Natural killer cell (primary cell): Measurements from ENCODE around the gene STX16. TPM values are rescaled to one million over a fixed set of nuclear protein-coding genes. Genes with fewer than 3 reads are reported as not detected.

Experiments
- ATAC-seq, 3 donors: fragments of 150-1000 bp in 2 of 3; fragments of 200-7000 bp in 1 of 3; cut with Tn5 transposase; 1 replicate in 1 of 3; 2 replicates in 2 of 3; pipeline ENCODE4 v1.10.0; 2021; ENCODE audit warnings: mild to moderate bottlenecking in 2 of 3, moderate library complexity in 2 of 3
- DNase-seq, 2 donors: peaks; one replicate each; pipeline versions ENCODE4 v3.0.0 to v3.0.0-alpha.2; 2013 to 2021; ENCODE audit warnings: mixed read lengths in 1 of 2
- H3K27ac ChIP-seq: one replicate; pipeline ENCODE4 v1.5.1; 2013; ENCODE audit warnings: mild to moderate bottlenecking, low read length
- H3K27me3 ChIP-seq: one replicate; pipeline ENCODE4 v1.6.1; 2013; ENCODE audit warnings: low read length; ENCODE audit not compliant: control insufficient read depth, insufficient read depth
- H3K36me3 ChIP-seq: one replicate; pipeline ENCODE4 v1.6.1; 2013; ENCODE audit warnings: low read length; ENCODE audit not compliant: control insufficient read depth, insufficient read depth
- H3K4me1 ChIP-seq: one replicate; pipeline ENCODE4 v1.6.1; 2013; ENCODE audit warnings: low read length; ENCODE audit not compliant: control insufficient read depth, insufficient read depth
- H3K4me3 ChIP-seq: one replicate; pipeline ENCODE4 v1.5.1; 2013; ENCODE audit warnings: low read length
- H3K9me3 ChIP-seq: one replicate; pipeline ENCODE4 v1.6.1; 2013; ENCODE audit warnings: low read length; ENCODE audit not compliant: control insufficient read depth, insufficient read depth
- H3K27ac Mint-ChIP-seq, 2 donors: one replicate each; pipeline ENCODE4 v1.8.0; 2022; ENCODE audit warnings: mild to moderate bottlenecking in 2 of 2, mixed read lengths in 2 of 2, moderate library complexity in 1 of 2
- H3K27me3 Mint-ChIP-seq, 2 donors: one replicate each; pipeline ENCODE4 v1.8.0; 2022; ENCODE audit warnings: low read depth in 2 of 2, mixed read lengths in 2 of 2
- H3K36me3 Mint-ChIP-seq: one replicate; pipeline ENCODE4 v1.8.0; 2022; ENCODE audit warnings: mixed read lengths
- H3K4me1 Mint-ChIP-seq, 2 donors: one replicate each; pipeline ENCODE4 v1.8.0; 2022; ENCODE audit warnings: mixed read lengths in 2 of 2
- H3K4me3 Mint-ChIP-seq: one replicate; pipeline ENCODE4 v1.8.0; 2022; ENCODE audit warnings: mild to moderate bottlenecking, moderate library complexity, mixed read lengths
- H3K9me3 Mint-ChIP-seq, 2 donors: one replicate each; pipeline ENCODE4 v1.8.0; 2022; ENCODE audit warnings: mixed read lengths in 2 of 2
- WGBS: methylation state at CpG from one replicate; pipeline ENCODE4 v1.1.7; 2013; ENCODE audit warnings: missing lambda C conversion rate; ENCODE audit not compliant: insufficient coverage; 5-methylcytosine and 5-hydroxymethylcytosine counted together
- intact Hi-C: fragments of 100-400 bp; cut with micrococcal nuclease; formaldehyde crosslinking; loops from one replicate; pipeline ENCODE4 v1.14.2; 2022
- total RNA-seq, 4 donors: library from RNA; stranded (reverse); fragments of 120-200 nt in 1 of 4; gene quantifications; one replicate each; pipeline versions ENCODE4 v1.2.3 to v1.2.4, GENCODE V29; 2013 to 2022
- TF ChIP-seq, protein P1 (sequence below): fragments of 200-600 bp; IDR thresholded peaks from one replicate; pipeline ENCODE4 v1.8.0; 2022; ENCODE audit warnings: antibody characterized with exemption

Gene STX16
- total RNA-seq, 3 donors from 2014 or later (not counting 1 experiment from before 2014, with no cell fraction given) = 136 to 146 (median 143) TPM

DNA sequence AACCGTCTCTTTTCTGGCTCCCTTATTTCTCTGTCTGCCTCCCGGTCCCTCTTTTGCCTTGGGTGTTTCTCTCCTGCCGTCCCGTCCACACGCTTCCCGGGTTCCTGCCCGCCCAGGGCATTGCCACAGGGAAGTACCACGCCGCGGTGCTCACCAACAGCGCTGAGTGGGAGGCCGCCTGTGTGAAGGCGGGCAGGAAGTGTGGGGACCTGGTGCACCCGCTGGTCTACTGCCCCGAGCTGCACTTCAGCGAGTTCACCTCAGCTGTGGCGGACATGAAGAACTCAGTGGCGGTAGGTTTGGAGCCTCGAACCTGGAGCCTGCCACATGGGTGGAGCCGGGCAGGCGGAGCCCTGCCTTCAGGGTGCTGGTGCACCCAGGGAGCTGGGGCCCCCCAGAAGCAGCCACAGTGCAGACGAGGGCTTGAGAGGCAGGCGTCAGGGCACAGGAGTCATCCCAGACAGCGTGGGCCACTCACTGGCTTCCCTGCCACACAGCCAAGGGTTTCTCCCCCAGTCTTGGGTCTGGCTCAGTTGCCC lies 62.8 kb downstream of the STX16 start:
- DNase-seq (peak in 1 of 2 donors; percentile 6), ATAC-seq (no peak)
- Histone ChIP-seq H3K9me3 (no peaks in the 10 kb centered on the region), H3K4me1 (no peaks in the 10 kb centered on the region), H3K4me3 (no peak overlapping the region), H3K27me3 (no peaks in the 10 kb centered on the region), H3K36me3 (no peaks in the 10 kb centered on the region), H3K27ac (no peak overlapping the region)
- intact Hi-C loops = no loop called here
- Mint-ChIP-seq H3K27ac (no peak overlapping the region), H3K9me3 (no peaks in the 10 kb centered on the region), H3K4me3 (no peak overlapping the region), H3K4me1 (no peaks in the 10 kb centered on the region), H3K27me3 (no peaks in the 10 kb centered on the region), H3K36me3 (no peaks in the 10 kb centered on the region)
- TF ChIP-seq, protein P1, sequence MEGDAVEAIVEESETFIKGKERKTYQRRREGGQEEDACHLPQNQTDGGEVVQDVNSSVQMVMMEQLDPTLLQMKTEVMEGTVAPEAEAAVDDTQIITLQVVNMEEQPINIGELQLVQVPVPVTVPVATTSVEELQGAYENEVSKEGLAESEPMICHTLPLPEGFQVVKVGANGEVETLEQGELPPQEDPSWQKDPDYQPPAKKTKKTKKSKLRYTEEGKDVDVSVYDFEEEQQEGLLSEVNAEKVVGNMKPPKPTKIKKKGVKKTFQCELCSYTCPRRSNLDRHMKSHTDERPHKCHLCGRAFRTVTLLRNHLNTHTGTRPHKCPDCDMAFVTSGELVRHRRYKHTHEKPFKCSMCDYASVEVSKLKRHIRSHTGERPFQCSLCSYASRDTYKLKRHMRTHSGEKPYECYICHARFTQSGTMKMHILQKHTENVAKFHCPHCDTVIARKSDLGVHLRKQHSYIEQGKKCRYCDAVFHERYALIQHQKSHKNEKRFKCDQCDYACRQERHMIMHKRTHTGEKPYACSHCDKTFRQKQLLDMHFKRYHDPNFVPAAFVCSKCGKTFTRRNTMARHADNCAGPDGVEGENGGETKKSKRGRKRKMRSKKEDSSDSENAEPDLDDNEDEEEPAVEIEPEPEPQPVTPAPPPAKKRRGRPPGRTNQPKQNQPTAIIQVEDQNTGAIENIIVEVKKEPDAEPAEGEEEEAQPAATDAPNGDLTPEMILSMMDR = no peak
- WGBS = 91% methylated on average over 24 of the region's 24 CpGs

DNA sequence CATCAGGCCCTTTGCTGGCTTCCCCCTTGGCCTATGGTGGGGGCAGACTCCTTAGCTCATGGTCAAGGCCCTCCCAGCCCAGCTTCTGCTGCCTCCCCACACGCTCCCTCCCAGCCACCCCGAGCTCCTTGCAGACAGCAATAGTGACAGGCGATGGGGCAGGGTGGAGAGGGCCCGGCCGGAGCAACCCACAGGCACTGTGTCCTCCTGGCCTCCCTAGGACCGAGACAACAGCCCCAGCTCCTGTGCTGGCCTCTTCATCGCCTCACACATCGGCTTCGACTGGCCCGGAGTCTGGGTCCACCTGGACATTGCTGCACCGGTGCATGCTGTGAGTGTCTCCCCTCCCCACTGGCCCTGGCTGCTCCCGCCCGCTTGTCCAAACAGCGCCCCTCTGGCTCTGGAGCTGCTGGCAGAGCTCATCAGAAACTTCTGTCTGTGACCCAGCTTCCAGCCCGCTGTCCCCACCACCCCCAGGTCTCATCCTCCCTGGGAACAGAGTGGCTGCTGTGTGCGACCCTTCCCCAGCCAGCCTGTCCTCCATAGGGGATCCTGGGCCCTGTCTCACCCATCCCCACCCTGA lies 63.3 kb downstream of the STX16 start:
- Mint-ChIP-seq H3K36me3 (no peaks in the 10 kb centered on the region), H3K27me3 (no peaks in the 10 kb centered on the region), H3K4me3 (no peak overlapping the region), H3K4me1 (no peaks in the 10 kb centered on the region), H3K9me3 (no peaks in the 10 kb centered on the region), H3K27ac (no peak overlapping the region)
- intact Hi-C loops = no loop called here
- Histone ChIP-seq H3K9me3 (no peaks in the 10 kb centered on the region), H3K27ac (no peak overlapping the region), H3K27me3 (no peaks in the 10 kb centered on the region), H3K36me3 (no peaks in the 10 kb centered on the region), H3K4me3 (no peak overlapping the region), H3K4me1 (no peaks in the 10 kb centered on the region)
- TF ChIP-seq, protein P1 = no peak
- ATAC-seq = no peak
- peak in 1 of 2 donors; percentile 11 for DNase-seq
- WGBS = 95% methylated on average over 16 of the region's 16 CpGs

DNA sequence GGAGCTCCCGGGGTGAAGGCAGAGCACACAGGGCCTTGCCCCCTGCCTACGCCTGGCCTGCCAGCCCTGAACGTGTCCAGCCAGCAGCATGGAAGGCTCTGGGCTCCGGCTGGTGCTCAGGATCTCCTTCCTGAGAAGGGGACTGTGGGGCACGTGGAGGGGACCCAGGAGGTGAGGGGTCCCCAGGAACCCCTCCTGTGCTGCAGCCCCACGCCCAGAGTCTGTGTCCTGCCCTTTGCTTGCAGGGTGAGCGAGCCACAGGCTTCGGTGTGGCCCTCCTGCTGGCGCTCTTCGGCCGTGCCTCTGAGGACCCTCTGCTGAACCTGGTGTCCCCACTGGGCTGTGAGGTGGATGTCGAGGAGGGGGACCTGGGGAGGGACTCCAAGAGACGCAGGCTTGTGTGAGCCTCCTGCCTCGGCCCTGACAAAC lies 63.9 kb downstream of the STX16 start:
- no peak overlapping the region for H3K27ac Mint-ChIP-seq
- 93% methylated on average over 14 of the region's 14 CpGs for WGBS
- H3K4me1 Mint-ChIP-seq = no peaks in the 10 kb centered on the region
- intact Hi-C loops = no loop called here
- H3K9me3 ChIP-seq = no peaks in the 10 kb centered on the region
- no peak overlapping the region for H3K27ac ChIP-seq
- no peak overlapping the region for H3K4me3 Mint-ChIP-seq
- no peaks in the 10 kb centered on the region for H3K27me3 Mint-ChIP-seq
- no peak for ATAC-seq
- H3K27me3 ChIP-seq = no peaks in the 10 kb centered on the region
- DNase-seq = no peak
- no peaks in the 10 kb centered on the region for H3K36me3 ChIP-seq
- TF ChIP-seq, protein P1 = no peak
- no peaks in the 10 kb centered on the region for H3K4me1 ChIP-seq
- H3K9me3 Mint-ChIP-seq = no peaks in the 10 kb centered on the region
- H3K4me3 ChIP-seq = no peak overlapping the region
- no peaks in the 10 kb centered on the region for H3K36me3 Mint-ChIP-seq

DNA sequence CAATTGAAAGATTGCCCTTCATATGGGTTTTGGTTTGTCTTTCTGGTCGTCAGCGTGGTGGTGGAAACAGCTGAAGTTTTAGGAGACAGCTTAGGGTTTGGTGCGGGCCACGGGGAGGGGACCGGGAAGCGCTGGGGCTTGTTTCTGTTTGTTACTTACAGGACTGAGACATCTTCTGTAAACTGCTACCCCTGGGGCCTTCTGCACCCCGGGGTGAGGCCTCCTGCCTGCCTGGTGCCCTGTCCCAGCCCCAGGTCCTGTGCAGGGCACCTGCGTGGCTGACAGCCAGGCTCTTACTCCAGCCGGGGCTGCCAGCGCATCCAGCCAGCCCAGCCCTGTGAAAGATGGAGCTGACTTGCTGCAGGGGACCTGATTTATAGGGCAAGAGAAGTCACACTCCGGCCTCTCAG lies 64.3 kb downstream of the STX16 start:
- WGBS = 86% methylated on average over 11 of the region's 11 CpGs
- Mint-ChIP-seq H3K27ac (no peak overlapping the region), H3K9me3 (no peaks in the 10 kb centered on the region), H3K36me3 (no peaks in the 10 kb centered on the region), H3K4me1 (no peaks in the 10 kb centered on the region), H3K27me3 (no peaks in the 10 kb centered on the region), H3K4me3 (no peak overlapping the region)
- H3K4me1 ChIP-seq = no peaks in the 10 kb centered on the region
- TF ChIP-seq, protein P1 = no peak
- intact Hi-C loops = no loop called here
- H3K9me3 ChIP-seq = no peaks in the 10 kb centered on the region
- ATAC-seq (no peak), DNase-seq (no peak)
- no peaks in the 10 kb centered on the region for H3K36me3 ChIP-seq
- H3K4me3 ChIP-seq = no peak overlapping the region
- no peak overlapping the region for H3K27ac ChIP-seq
- no peaks in the 10 kb centered on the region for H3K27me3 ChIP-seq
